ENCODE data around the gene DYNC1H1.

The DYNC1H1 gene

DNA sequence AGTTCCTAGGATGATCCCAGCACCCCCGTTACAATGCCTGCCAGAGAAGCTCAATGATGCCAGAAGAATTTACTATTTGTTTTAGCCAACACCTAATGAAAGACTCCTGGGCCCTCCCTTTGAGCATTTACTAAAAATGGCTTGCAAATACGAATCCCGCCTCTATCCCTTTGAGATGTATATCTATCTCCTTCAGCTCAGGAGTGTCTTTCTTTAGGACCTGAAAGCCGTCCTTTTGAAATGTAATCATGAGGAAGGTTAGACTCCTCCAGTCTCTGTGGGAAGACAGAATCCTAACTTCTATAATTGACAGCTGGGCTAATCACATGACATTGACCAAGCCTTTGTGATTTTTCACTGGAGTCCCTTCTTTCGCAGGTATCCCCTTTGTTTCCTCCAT, 19.2 kb upstream of the DYNC1H1 start:
- no peak for DNase-seq

DNA sequence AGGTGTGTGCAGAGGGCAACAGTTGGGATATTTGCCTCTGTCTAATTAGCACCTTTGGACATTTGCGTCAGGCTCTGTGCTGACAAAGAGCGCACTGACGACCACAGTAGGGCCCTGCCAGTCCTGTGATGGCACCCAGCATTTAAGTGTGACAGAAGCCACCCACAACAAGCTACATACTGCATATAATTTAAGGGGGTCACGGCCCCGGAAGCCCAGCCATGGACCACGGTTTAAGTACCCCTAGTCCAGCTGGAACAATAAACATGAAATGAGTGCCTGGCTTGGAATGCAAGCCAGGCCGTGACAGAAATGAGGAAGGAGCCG, 16.8 kb upstream of the DYNC1H1 start:
- no peak for DNase-seq

DNA sequence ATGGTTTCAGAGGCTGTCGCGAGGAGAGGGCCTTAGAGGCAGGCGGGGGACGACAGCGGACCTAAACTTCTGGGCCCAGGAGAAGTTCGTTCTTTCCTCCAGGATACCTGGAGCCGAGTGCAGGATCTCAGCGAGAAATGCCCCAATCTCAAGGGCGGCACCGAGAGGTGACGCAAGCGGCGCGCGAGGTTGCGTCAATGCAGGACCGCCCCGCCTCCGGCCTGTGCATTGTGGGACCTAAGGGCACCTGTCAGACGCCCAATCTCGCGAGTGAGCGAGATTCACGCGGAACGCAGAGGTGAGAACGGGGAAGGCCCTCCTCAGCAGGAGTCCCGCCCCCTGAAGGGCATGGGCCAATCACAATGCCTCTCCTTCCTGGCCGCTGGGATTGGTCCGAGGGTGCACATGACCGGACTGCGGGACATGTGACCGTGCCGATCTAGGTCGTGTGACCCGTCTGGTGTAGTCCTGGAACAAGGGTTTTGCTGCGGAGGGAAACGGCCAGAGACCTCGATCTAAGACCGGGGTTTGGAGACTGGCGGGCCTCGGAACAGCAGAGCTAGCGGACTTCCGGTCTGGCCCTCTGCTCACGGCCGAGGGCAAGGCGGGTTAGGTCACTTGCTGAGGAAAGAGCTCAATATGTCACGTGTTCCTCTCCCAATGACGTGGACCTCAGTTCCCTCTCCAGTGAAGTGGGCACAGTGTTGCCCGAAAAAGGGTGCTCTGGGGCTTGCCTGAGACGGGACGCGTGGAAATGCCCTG, 16.3 kb upstream of the DYNC1H1 start:
- peak; percentile 100 for DNase-seq

DNA sequence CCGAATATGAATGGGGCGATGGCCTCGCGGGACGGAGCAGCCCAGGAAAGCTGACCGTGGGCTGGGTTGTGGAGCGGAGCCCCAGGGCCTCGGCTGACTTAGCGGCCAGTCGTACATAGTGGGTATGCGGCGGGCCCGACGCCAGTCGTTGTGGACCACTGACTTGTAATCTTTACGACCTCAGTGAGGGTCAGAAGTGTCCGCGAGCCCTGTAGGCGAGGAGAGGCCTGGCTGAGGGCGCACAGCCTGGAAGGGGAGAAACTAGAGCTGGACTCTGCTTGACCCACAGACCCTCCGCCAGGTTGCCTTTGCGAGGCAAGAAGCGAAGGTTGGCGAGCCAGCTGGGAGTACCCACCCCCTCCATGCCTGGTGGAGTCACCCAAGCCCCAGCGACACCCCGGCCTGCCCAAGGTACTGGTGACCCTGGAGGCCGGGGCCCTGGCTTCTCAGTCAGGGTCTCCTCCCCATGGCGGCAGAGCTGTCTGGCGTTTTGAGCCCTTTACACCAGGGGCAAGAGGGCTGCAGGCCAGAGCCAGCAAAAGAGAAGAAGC, 15.6 kb upstream of the DYNC1H1 start:
- DNase-seq: no peak

DNA sequence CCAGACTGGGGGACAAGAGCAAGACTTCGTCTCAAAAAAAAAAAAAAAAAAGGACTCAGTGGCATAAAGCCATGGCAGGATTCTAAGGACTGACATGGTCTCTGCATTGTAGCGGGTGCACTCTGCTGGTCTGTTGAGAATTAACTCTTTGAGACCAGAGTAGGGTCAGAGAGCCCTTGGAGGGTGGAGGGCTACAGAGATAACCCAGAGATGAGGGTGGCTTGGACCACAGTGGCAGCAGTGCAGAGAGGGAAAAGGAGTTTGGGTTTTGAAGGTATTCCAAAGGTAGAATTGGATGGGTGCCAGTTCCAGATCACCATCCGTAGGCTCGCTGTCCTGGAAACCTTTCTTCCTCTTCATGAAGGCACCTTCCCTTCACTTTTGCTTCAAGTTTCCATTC, 14.3 kb upstream of the DYNC1H1 start:
- no peak for DNase-seq

DNA sequence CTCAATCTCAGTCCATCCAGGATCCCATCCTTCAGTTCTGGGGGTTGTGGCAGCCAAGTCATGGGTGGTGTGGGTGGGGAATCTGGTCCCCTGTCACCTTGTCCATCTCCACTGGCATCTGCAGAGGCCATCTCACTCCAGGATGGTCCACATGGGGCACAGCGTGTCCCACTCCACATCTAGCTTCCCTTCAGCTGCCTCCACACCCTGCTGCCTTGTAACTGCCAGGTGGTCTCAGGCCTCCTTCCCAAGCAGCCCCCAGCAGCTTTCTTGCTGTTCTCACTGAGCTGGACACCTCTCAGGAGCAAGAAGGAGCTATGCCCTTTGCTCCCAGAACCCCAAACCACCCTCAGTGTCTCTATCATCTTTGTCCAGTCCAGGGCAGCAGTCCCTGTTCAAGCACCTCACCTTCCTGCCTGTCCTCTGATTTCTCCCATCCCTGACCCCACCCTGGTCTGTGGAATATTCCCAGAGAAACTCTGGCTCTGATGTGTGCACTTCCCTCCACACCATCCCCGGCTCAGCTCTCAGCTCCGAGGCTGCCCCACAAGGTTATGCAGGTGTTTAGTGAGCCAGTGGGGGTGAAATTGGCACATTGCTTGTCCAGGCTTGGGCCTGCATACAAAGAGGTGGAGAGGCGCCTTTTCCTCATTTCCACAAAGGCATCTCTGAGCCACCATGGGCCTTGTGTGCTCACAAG, 13.7 kb upstream of the DYNC1H1 start:
- no peak for DNase-seq

DNA sequence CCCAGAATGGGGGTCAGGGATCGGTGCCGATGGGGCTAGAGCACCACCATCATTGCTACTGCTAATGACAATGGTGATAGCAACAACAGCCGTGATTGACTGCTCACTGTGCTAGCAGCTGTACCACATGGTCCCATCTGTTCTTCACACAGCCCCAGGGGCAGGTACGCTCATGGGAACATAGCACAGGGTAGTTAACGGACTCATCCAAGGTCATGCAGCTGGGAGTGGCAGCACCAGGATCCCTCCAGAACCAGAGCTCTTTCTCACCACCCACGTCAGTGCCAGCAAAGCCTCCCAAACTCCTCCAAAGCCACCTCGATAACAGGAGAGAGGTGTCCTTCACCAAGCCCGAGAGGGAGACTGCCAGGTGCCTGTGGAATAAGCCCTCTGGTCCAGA, 11.2 kb upstream of the DYNC1H1 start:
- no peak for DNase-seq

DNA sequence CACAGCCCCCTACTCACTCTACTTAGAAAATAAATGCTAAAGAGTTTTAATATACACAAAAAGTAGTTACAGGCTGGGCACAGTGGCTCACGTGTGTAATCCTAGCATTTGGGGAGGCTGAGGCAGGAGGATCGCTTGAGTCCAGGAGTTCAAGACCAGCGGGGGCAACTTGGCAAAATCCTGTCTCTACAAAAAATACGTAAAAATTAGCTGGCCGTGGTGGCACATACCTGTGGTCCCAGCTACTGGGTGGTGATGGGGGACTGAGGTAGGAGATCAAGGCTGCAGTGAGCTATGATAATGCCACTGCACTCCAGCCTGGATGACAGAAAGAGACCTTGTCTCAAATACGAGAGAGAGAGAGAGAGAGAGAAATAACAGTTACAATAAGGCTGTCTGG, 9.9 kb upstream of the DYNC1H1 start:
- DNase-seq: no peak

DNA sequence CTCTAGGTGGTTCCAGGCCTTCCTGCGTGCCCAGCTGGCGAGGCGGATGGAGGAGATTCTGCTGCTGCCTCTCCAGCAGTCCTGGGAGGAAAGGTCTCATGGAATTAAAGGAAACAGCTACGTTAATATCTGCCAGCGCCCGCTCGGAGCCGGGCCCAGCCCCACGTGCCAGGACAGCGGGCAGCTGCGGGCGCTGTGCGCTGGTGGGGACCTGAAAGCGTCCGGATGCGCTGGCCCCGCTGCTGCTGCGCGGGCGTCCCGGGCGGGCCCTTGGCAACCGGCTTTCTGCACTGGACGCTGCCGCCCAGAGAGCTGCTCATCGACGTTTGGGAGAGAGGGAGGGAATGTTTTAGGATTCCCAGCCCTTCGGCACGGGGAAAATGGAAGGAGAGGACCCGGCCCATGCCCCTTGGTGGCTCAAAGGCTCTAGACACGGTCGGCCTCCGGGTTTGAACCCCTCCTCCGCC, 8.6 kb upstream of the DYNC1H1 start:
- DNase-seq: no peak

DNA sequence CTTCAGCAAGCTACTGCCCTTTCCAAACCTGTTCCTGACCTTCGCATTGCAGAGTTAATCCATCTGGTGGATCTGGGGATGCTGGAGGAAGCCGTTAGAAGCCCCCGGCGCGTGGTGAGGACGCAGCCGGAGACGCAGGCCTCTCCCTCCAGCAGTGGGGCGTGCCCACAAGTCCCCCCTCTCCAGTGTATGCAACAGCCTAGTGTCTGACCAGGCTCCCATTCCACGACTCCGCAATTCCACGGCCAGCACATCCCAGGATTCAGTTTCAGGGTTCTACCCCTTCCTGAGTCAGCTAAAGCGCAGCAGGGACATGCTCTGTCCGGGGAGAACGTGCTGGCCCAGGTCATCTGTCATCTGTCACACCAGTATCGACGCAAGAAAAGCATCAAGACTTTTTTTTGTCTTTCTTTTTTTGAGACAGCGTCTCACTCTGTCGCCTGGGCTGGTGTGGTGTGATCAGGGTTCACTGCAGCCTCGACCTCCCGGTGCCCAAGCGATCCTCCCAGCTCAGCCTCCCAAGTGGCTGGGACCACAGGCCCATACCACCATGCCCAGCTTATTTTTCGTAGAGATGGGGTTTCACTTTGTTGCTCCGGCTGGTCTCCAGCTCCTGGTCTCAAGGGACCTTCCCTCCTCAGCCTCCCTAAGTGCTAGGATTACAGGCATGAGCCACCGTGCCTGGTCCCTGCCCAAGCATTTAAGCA, 8.0 kb upstream of the DYNC1H1 start:
- no peak for DNase-seq

DNA sequence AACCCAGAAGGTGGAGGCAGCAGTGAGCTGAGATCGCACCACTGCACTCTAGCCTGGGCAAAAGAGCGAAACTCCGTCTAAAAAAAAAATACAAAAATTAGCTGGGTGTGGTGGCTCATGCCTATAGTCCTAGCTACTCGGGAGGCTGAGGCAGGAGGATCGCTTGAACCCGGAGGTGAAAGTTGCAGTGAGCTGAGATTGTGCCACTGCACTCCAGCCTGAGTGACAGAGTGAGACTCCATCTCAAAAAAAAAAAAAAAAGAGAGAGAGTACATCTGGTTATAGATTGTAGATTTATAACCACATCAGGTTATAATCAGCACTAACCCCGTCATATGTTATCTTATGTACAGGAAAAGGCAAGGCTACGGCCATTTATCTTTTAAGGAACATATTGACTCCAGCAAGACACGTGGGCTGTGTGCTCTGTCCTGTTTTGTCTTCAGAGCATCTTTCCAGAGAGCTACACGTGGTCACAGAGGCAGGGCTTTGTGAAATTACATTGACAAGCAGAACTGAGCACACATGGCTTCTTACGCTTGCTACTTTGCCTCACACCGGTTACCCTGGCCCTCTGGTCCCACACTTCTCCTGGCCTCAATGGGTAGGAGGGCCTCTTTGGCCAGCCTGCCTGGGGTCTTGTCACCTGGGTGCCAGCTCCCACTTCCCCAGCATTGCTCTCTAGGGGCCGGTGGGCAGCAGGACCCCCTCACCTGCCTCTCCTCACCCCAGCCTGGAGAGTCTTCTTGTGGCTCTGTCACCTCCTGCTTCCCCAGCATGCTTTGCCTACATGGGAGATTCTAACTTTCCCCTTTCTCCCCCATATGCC, 6.8 kb upstream of the DYNC1H1 start:
- DNase-seq: no peak

DNA sequence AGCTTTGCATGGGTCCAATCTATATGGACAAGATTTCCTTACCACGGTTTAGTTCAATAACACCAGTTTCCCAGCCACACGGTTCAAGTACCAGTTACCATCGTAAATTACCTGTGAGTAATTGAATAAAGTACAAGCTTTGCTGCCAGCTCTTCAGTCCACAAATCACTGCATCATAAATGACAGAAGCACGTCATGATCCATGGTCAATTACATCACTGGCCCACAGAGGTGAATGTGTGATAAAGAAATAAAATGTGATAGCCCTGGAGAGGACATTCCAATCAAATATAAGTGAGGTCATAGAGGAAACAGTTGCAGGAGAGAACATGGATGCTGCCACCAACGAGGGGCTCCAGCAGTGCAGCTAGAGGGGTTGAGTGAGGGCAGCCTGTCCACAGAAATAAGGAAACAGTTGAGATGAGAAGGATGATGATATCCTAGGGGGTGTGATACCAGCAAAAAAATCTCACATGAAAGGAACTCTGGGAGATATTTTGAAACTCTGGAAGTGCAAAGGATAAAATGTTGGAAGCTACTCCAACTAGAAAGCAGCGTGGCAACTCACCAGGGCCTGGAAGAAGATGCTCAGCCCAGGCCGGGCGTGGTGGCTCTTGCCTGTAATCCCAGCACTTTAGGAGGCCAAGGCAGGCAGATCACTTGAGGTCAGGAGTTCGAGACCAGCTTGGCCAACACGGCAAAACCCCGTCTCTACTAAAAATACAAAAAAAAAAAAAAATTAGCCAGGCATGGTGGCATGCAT, 5.8 kb upstream of the DYNC1H1 start:
- DNase-seq: no peak

DNA sequence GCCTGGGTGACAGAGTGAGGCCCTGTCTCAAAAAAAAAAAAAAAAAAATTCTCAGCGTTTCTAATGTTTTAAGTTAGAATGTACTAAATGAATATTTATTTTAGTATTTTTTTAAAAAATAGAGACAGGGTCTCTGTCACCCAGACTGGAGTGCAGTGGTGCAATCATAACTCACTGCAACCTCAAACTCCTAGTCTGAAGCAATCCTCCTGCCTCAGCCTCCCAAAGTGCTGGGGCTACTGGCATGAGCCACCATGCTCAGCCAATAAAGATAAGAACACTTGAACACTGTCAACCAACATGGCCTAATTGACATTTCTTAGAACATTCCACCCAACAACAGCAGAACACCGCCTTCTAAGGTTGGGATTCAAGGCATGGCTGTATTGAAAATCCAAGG, 5.1 kb upstream of the DYNC1H1 start:
- no peak for DNase-seq

DNA sequence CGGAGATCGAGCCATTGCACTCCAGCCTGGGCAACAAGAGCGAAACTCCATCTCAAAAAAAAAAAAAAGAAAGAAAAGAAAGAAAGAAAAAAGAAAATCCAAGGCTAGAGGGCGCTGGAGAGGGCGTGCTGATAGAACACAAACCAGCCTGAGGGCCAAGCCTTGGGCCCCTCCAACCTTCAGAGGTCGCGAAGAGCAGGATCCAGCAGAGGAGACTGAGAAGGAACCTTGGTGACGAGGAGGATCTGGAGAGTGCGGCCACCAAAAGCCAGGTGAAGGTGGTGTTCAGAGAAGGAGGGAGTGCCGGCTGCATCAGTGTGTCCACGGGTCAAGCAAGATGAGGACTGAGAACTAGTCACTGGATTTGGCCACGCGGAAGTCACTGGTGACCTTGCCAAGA, 4.1 kb upstream of the DYNC1H1 start:
- DNase-seq: no peak

DNA sequence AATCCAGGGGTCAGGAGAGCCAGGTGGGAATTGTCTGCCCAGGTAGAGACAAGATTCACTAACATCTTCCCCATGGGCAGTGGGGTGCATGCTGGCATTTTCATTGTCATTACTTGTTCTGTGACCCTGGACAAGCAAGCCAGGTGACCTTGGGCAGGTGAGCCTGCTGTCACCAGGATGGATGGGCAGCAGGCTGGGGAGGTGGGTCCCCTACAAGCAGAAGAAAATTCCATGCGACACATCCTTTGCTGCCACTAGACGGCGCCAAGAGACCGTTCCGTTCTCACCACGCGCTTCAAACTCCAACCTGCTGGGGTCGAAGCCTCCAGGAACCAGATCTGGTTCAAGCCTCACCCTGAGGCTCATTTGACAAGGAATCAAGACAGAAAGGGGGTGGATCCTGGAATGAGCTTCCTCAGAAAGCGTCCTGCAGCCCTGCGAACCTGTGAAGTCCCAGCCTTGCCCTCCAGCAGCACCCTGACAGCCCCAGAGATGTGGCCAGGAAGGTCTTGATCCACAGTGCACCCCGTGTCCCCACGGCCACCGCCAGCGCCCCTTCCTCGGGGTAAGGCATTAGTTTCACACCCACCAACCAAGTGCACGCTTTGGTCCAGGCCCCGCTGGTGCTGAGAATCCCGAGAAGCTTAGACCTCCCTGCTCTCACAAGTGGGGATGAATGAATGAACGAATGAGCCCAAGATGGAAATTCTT, 3.2 kb upstream of the DYNC1H1 start:
- peak; percentile 92 for DNase-seq

DNA sequence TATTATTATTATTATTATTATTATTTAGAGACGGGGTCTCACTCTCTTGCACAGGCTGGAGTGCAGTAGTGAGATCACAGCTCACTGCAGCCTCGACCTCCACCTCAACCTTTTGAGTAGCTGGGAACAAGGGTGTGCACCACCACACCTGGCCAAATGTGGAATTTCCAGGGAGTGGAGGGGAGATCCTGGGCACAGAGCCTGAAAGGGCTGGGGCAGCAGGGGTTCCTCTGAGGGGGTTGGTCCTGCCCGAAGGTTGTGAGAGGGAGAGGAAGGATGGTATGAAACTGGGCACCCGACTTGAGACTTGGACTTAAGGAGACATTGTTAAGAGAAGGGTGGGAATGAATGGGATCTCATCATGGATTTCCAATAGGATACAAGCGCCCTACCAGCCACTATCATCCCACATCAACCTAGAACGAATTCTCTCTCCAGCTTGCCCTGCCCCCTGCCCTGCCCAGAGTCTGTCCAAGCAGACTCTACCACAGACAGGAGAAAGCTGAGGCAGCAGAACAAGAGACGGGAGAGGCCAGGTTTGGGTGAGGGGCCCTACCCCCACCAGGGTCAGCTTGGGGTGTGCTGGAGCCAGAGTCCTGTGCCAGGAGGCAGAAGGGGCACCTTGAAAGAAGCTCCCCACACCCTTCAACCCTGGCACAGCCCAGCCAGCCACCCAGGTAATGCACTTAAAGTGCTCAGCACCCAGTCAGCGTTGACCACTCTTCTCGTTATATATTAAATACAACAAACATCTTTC, 2.4 kb upstream of the DYNC1H1 start:
- DNase-seq: no peak

DNA sequence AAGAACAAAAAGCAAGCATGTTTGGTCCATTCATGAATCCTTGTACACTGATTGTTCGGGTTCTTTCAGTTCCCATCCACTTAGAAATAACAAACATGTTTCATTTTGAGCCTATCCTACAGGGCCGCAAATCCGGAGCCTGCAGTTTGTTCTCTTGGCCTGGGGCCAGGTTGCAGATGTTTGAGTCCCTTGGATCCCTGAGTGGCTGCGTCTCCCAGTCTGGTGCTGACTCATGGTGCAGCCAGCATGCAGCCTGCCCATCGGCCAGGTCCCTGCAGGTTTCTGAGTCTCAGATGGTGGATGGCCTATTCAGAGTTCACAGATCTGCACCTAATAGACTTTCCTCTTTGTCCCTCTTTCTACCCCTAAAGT, 1.9 kb upstream of the DYNC1H1 start:
- DNase-seq: peak; percentile 97

DNA sequence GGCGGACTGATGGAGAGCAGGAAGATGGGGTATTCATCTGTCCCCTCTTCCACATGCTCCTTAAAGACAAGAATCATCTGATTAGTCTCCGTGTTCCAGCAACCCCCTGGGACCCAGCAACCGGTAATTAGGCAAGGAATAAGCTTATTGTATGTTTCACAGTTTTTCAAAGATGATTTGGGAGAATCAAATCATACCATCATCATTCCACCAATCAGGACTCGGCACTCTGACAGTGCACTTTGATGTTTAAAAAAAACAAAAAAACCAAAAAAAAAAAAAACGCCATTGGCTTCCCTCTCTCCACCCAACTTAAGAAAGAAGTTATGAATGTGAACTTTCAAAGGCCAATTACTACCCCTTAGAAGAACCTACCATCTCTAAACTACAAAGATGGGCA, 1.3 kb upstream of the DYNC1H1 start:
- no peak for DNase-seq

DNA sequence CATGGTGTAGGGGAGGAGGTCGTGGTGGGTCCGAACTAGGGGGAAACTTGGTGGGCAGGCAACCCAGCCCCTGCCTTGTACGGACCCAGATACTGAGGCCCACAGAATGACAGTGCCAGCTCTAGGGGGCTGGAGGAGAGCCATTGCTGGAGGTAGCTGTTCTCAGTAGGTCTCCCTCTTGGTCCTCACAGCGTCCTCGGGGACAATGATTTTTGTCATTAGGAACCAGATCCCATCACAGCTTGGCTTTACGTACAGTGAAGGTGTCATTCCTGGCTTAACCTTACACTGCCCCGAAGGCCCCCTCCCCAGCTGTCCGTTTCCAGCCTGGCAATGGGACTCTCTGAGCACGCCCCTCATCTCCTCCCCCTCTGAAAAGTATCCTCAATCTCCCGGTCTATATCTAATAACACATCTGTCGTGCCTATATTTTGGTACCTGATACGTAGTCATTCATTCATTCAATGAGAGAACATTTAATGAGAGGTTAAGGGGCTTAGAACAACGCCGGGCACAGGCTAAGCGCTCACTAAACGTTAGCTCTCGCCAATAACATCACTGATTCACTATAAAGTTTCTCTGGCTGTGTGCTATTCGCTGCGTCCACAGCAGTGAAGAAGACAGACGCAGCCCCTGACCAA, 597 bp upstream of the DYNC1H1 start:
- DNase-seq: no peak

DNA sequence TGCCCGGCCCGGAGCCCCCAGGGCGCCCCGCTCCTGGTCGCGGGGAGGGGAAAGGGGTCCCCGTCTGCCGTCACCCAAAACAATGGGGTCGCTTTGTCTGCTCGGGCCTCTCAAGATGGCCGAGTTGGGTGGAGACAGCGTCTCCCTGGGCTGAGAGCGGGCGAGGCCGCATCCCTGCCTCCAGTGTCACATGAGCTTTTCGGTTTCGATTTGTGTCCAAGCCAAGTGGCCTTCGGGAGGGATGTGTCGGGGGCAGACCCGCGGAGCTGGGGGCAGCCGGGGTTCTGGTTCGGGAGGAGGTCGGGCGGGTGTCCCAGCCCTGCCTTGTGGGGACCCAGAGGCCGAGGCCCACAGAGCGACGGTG, 790 bp downstream of the DYNC1H1 start:
- DNase-seq: peak; percentile 63

Data from DMS79 treated with DMSO at 0.1 percent for 48 hours (cell line).